ENCODE data around the gene KIF16B.

KIF16B gene

DNA sequence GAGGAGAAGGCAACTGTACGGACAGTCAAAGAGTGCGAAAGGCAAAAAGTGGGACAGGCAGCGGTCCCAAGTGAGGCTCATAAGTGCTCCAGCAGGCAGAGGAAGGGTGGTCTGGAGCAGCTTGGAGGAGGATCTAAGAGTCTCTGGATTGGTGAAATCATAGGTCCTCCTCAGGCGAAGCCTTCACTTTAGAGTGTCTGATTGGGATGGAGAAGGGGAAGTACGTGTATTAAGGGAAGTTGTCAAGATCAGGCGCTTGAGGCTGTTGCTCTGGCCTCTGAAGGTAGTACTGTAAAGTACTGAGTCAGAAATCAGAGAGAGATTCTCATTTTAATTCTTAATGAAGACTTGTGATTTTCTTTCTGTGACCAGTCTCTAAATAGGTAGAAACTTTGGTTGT is 185.6 kb downstream of the KIF16B start:
- TF ChIP-seq GATA3 (IDR thresholded peaks at IDR 0.05; ENCODE audit: low read depth, low read length), result no peak
- no peak for TF ChIP-seq GATA2 (IDR thresholded peaks at IDR 0.05; ENCODE audit: low read depth, low read length)

DNA sequence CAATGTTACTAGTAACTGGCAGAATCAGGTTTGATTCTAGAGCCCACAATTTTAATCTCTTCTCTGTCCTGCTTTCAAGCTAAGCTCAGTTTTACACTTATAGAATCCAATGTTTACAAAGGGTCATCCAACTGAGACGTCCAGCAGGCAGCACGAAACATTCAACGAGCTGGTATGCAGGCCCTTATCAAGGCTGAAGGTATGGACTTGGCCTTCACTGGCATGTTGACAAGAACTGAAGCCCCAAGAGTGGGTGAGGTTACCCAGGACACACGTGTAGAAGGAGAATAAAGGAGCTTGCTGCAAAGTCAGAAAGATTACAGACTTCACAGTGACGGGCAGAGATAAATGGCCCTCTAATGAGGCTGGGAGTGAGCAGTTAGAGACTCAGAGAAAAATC is 187.4 kb downstream of the KIF16B start:
- TF ChIP-seq GATA3 (IDR thresholded peaks at IDR 0.05; ENCODE audit: low read depth, low read length), result no peak
- no peak for TF ChIP-seq GATA2 (IDR thresholded peaks at IDR 0.05; ENCODE audit: low read depth, low read length)

DNA sequence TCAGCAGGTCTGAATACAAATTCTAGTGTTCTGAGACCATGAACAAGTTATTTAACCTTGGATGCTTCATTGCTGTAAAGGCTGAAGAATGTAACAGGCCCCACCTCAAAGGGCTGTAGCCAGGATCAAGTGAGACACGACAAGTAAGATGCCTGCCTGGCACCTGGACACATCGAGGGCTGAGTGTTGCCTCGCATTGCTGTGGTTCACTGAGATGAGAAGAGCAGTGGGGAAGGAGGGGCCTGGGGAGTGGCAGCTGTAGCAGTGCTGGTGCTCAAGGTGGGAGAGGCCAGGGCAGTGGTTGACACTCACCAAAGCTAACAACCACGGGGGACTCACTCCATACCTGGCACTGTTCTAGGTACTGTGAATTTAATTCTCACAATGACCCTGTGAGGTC is 187.8 kb downstream of the KIF16B start:
- no peak for TF ChIP-seq GATA3 (IDR thresholded peaks at IDR 0.05; ENCODE audit: low read depth, low read length)
- no peak for TF ChIP-seq GATA2 (IDR thresholded peaks at IDR 0.05; ENCODE audit: low read depth, low read length)

DNA sequence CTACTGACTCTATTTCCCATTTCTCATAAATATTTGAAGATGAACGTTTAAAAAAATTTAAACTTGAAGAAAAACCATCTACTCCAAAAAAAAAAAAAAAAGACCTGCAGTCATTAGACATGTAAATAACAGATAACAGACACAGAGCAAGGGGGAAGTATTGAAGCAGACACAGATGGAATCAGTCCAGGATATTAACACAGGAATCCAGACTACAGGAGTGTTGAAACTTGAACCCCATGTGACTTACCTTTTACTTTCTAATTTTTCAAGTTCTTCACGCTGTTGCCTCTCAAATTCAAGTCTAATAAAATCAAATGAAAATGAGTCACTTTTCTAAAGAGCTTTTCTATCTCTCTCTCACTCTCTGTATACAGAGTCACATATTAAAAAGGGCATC is 191.8 kb downstream of the KIF16B start:
- TF ChIP-seq GATA2 (IDR thresholded peaks at IDR 0.05; ENCODE audit: low read depth, low read length), result no peak
- no peak for TF ChIP-seq GATA3 (IDR thresholded peaks at IDR 0.05; ENCODE audit: low read depth, low read length)

DNA sequence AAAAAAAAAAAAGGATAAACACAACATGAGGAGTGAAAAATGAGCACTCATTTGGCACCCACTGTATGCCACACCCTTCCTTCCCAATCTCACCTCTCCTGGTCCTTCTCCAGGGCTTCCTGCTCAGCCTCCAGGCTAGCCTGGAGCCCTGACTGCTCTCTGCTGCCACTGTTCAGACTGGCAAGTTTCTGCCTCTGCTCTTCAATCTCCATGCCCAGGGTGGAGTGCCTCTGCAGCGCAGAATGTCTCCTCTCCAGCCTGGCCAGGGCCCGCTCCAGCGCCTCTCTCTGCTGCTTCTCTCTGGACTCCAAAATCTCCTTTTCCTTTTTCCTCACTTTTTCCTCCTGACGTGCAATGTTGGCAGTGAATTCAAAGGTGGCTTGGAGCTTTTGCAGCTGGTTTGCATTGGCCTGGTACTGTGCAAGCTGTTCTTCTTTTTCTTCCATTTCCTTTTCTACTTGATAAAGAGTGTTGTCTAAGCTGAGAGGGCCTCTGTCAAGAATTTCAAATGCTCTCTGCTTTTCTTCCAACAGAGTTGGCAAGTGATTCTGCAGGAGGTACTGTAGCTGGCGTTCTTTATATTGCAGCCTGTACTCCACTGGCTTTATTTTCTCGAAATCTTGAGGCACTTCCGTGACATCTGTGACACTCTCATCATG is 194.4 kb downstream of the KIF16B start:
- TF ChIP-seq GATA2 (IDR thresholded peaks at IDR 0.05; ENCODE audit: low read depth, low read length) (no peak), GATA3 (IDR thresholded peaks at IDR 0.05; ENCODE audit: low read depth, low read length) (no peak)

DNA sequence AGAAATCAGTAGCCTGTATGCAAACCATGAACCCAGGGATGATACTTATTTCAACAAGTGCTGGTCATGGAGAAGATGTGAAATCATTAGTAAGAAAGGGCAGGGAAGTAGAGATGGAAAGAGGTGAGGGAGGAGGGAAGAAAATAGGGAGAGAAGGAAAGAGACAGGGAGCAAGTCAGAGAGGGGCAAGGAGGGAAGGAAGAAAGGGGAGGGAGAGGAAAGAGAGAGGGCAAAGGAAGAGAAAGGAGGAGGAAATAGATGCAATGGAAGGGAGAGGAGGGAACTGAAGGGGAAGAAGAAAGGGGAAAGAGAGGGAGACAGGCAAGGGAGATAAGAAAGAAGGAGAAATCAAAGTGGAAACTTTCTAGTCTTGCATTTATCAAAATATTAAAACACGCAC is 195.1 kb downstream of the KIF16B start:
- TF ChIP-seq GATA3 (IDR thresholded peaks at IDR 0.05; ENCODE audit: low read depth, low read length) (no peak), GATA2 (IDR thresholded peaks at IDR 0.05; ENCODE audit: low read depth, low read length) (no peak)

DNA sequence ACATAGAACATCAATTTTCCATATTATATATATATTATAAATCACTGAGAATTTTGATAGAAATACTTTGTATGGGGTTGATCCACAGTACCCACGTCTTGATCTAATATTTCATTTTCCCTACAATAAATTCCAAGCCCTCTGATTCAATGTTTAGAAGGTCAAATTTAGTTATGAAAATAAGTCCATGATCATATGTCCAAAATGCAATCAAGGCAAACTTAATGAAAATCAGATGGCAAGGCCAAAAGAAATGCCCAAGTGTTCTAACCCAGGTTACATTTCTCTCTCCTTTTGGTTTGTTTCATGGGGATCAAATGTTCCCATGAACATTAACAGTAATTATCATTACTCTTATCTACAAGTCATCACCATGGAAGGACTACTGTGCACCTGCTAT is 203.8 kb downstream of the KIF16B start:
- TF ChIP-seq GATA3 (IDR thresholded peaks at IDR 0.05; ENCODE audit: low read depth, low read length) (no peak), GATA2 (IDR thresholded peaks at IDR 0.05; ENCODE audit: low read depth, low read length) (no peak)

DNA sequence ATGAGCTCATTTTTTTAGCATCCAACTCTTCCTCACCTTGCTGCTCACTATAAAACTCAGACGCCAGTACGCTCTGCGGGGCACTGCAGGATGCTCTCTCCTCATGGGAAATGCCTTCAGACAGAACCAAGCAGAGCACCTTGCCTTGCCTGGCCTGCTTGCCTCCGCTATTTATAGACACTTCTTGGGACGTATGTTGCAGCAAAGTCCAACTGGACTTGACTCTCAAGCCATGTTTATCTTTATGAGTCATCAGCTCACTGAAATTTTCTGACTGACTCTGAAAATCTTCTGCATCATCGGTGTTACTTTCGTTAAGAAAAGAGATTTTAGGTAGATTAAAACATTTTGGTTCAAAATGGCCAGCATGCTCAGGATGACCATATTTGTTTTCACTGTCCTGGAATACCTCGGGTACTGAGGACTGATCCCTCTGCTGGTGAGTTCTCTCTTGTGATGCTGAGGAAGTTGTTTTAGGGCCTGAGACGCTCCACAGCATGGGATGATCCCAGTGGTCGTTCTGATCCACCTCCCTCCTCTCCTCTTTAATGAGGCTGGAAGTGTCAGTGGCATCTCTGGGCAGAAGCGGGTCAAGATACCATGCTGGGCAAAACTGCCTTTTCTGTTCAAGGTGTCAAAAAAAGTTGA is 204.5 kb downstream of the KIF16B start:
- TF ChIP-seq GATA2 (IDR thresholded peaks at IDR 0.05; ENCODE audit: low read depth, low read length) (no peak), GATA3 (IDR thresholded peaks at IDR 0.05; ENCODE audit: low read depth, low read length) (no peak)

DNA sequence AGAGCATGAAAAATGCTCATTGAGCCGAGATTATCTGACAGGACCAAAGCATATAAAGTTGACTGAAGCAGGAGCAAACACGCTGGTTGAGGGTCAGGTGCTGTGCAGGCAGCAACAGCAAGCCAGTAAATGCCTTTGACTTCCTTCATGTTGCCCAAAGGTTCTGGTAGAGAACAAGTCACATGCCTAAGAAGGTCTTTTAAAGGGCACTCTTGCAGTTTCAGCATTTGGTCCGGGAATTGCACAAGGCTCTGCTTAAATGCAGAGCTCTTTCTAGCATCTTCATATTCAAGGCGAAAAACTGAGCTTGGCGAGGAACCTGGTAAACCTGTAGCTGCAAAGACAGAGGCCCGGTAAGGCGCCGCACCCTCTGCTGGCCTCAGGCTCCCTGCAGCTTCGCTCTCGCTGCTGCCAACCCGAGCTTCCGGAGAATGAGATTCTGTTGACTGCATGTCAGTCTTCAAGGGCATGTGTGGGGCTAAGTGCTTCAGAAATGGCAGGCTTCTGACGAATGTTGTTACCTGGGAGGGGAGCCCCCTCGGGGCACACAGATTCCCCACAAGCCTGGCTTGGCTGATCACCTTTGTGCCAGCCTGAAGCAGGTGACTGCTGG is 205.2 kb downstream of the KIF16B start:
- TF ChIP-seq GATA3 (IDR thresholded peaks at IDR 0.05; ENCODE audit: low read depth, low read length), result no peak
- TF ChIP-seq GATA2 (IDR thresholded peaks at IDR 0.05; ENCODE audit: low read depth, low read length), result no peak

DNA sequence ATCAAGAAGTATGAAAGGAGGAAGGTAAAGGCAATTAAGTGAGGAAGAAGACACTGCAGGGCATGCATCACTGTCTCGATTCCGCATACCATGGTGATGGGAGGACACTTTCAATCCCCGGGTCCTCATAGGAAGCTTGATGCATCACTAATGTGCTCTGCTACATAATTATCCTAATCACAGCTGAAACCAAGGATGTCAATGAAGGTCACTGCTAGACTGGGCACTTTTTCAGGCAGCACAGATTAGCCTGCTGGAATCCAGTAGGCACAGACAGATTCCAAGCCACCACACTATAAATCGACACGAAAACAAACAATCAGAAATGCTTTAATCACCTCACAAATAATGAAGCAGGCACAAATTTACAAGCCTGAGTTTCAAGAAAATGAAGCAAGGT is 206.7 kb downstream of the KIF16B start:
- no peak for TF ChIP-seq GATA3 (IDR thresholded peaks at IDR 0.05; ENCODE audit: low read depth, low read length)

DNA sequence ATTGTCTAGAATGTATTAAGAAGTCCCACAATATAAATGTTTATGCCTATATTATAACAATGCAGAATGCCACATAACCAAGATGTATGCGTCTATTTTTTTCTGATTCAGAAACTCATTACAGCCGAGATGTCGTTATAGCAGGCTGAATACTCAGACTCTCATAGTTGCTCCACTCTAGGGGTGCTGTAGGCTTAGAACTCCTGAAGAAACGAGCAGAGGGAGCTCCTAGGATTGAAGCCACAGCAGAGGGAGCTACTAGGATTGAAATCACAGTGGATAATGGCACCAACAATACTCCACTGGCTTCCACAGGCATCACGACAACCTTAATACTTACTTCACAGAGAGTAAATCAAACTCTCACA is 208.9 kb downstream of the KIF16B start:
- TF ChIP-seq GATA3 (IDR thresholded peaks at IDR 0.05; ENCODE audit: low read depth, low read length) (no peak), GATA2 (IDR thresholded peaks at IDR 0.05; ENCODE audit: low read depth, low read length) (no peak)

DNA sequence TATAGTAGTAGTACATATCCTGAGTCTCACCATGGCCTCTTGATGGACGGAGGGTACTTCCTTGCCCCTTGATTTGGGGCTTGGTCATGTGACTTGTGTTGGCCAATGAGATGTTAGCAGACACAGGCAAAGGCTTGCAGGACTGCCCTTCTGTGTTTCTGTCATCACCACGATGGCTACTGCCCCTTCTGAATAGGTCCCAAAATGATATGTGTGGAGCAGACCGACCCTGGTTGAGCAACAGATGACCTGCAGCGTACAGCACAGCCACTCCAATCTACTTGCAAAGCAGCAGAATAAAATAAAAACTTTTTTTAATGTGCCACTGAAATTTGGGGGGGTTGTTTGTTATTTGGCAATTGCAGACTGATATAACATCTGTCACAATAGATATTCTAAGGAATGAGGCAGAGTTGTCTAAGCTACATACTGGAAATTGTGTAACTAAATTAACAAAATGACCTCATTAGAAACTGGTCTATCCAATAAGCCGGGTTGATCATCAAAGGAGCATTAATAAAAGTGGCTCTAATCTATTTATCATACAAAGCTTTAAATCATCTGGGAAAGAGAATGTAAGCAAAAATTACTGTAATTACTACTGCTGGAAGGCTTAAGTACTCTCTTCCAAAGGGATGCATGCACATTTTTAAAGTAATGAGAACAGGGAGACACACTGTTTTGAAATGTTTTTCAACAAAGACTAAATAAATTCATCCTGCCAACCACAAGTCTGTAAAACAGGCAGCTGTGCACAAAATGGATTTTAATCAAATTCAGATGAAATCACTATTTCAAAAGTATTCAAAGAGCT is 209.5 kb downstream of the KIF16B start:
- TF ChIP-seq GATA3 (IDR thresholded peaks at IDR 0.05; ENCODE audit: low read depth, low read length) (no peak), GATA2 (IDR thresholded peaks at IDR 0.05; ENCODE audit: low read depth, low read length) (no peak)

DNA sequence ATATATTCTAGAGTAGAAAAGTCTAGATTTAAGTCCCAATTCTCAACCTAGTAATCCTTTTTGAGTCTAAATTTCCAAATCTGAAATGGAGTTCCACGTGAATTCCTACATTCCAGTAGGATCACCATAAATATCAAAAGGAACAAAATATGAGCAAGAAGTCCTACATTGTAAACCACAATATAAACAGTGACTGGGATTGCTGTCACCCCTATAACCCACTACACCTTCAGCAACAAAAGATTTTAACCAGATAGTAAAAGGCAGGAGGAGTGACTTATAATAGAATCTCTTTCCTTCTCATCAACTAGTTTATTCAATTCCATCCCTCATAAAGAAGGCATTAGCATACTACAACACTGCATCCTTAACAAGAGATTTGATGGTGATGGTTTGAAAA is 210.6 kb downstream of the KIF16B start:
- TF ChIP-seq GATA2 (IDR thresholded peaks at IDR 0.05; ENCODE audit: low read depth, low read length) (no peak), GATA3 (IDR thresholded peaks at IDR 0.05; ENCODE audit: low read depth, low read length) (no peak)

DNA sequence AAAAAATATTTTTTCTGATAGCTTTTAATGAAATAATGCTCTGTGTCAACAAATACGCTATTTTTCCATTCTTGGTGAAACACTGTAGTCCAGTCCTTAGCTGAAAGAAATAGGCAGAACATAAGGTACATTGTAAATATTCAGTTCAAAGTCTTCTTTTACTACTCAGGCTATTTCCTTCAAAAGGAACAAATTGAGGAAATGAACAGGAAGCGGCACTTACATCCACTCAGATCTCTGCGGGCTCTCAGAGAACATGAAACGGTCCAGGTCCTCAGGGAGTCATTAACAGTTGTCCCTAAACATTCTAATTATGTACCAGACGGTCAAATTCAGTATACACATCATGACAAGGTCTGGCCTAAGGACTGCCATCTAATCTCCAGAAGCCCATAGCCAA is 212.6 kb downstream of the KIF16B start:
- TF ChIP-seq GATA3 (IDR thresholded peaks at IDR 0.05; ENCODE audit: low read depth, low read length) (no peak), GATA2 (IDR thresholded peaks at IDR 0.05; ENCODE audit: low read depth, low read length) (no peak)

DNA sequence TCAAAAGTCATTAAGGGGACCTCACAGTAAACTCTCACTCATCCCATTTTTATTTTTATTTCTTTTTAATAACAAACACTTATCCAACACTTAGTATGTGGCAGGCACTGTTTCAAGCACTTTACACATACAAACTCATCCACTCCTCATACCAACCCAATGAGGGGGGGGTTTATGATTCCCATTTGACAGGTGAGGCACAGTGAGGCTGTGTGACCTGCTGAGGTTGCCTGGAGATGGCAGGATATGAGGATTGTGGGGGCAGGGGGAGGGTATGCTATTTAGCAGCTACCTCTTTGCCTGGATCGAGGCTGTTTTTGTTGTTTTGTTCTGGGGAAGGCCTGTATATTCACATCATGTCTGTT is 219.8 kb downstream of the KIF16B start:
- TF ChIP-seq GATA3 (IDR thresholded peaks at IDR 0.05; ENCODE audit: low read depth, low read length) (no peak), GATA2 (IDR thresholded peaks at IDR 0.05; ENCODE audit: low read depth, low read length) (no peak)
